HepG2 (cell line): ENCODE results near the gene IFIT1. TPM values are rescaled to one million over a fixed set of nuclear protein-coding genes. Genes with fewer than 3 reads are reported as not detected.
A peak's percentile ranks its signal among the peaks of the same experiment; 100 is the strongest.

Source experiments
- EEA1 ChIP-seq: sonication (generic); formaldehyde crosslinking; IDR thresholded peaks from 2 replicates; pipeline ENCODE4 v1.5.1; 2020; ENCODE audit warnings: mild to moderate bottlenecking, missing genetic modification reagents, borderline replicate concordance
- FOXJ3 ChIP-seq: sonication (generic); formaldehyde crosslinking; IDR thresholded peaks from 2 replicates; pipeline ENCODE4 v1.4.0; 2020; ENCODE audit warnings: missing genetic modification reagents, mild to moderate bottlenecking, borderline replicate concordance
- HNRNPL ChIP-seq: fragments of 200-400 bp; formaldehyde crosslinking; IDR thresholded peaks from 2 replicates; pipeline ENCODE4 v1.6.1; 2017; ENCODE audit warnings: mild to moderate bottlenecking, low read depth, low read length
- KAT2B ChIP-seq: fragments of 150-350 bp; IDR thresholded peaks from 2 replicates; pipeline ENCODE4 v1.6.1; 2014; ENCODE audit warnings: low read depth, low read length, borderline replicate concordance
- MEF2D ChIP-seq: sonication (generic); formaldehyde crosslinking; IDR thresholded peaks from 2 replicates; pipeline ENCODE4 v1.5.1; 2020; ENCODE audit warnings: mild to moderate bottlenecking, missing genetic modification reagents
- NR2F6 ChIP-seq, 2 experiments: IDR thresholded peaks; 2 replicates each; pipeline ENCODE4 v1.6.1; 2016; ENCODE audit warnings: antibody characterized with exemption in 1 of 2, mild to moderate bottlenecking in 1 of 2
- PATZ1 ChIP-seq: sonication (generic); formaldehyde crosslinking; IDR thresholded peaks from 2 replicates; pipeline ENCODE4 v1.4.0; 2020; ENCODE audit warnings: missing genetic modification reagents
- PTBP1 ChIP-seq: fragments of 200-400 bp; formaldehyde crosslinking; IDR thresholded peaks from 2 replicates; pipeline ENCODE4 v1.6.1; 2018; ENCODE audit warnings: low read length, low read depth; ENCODE audit not compliant: poor library complexity, severe bottlenecking
- RBAK ChIP-seq: sonication (generic); formaldehyde crosslinking; IDR thresholded peaks from 2 replicates; pipeline ENCODE4 v1.5.1; 2020; ENCODE audit warnings: mild to moderate bottlenecking, missing genetic modification reagents
- REST ChIP-seq, 2 experiments: IDR thresholded peaks; 2 replicates each; pipeline ENCODE4 v1.6.1; 2011 to 2012; ENCODE audit warnings: low read length in 2 of 2, borderline replicate concordance in 1 of 2, low read depth in 1 of 2, mild to moderate bottlenecking in 1 of 2, moderate library complexity in 1 of 2
- SAP130 ChIP-seq: IDR thresholded peaks from 2 replicates; pipeline ENCODE4 v1.6.1; 2016; ENCODE audit warnings: low read depth
- SOX5 ChIP-seq: IDR thresholded peaks from 2 replicates; pipeline ENCODE4 v1.6.1; 2016; ENCODE audit warnings: borderline replicate concordance
- SP140L ChIP-seq: sonication (generic); formaldehyde crosslinking; IDR thresholded peaks from 2 replicates; pipeline ENCODE4 v1.4.0; 2020; ENCODE audit warnings: missing genetic modification reagents, borderline replicate concordance
- USF2 ChIP-seq, 2 experiments: sonication (generic) in 1 of 2; formaldehyde crosslinking in 1 of 2; IDR thresholded peaks; 2 replicates each; pipeline versions ENCODE4 v1.5.1 to v1.6.1; 2011 to 2020; ENCODE audit warnings: borderline replicate concordance in 1 of 2, low read depth in 1 of 2, low read length in 1 of 2, mild to moderate bottlenecking in 1 of 2, missing genetic modification reagents in 1 of 2, moderate library complexity in 1 of 2
- ZNF160 ChIP-seq: sonication (generic); formaldehyde crosslinking; IDR thresholded peaks from 2 replicates; pipeline ENCODE4 v1.8.0; 2022; ENCODE audit warnings: mild to moderate bottlenecking, inconsistent platforms, missing genetic modification reagents
- ZNF687 ChIP-seq: sonication (generic); formaldehyde crosslinking; IDR thresholded peaks from 2 replicates; pipeline ENCODE4 v1.5.1; 2020; ENCODE audit warnings: mild to moderate bottlenecking, missing genetic modification reagents, moderate library complexity
- polyA plus RNA-seq, 8 experiments: library from polyadenylated mRNA; depleted of rRNA in 3 of 8; stranded (reverse) in 7 of 8; unstranded in 1 of 8; fragments of >200 nt; fragmentation: Illumina TruSeq in 4 of 8; extraction: Trizol in 4 of 8; gene quantifications; 2 replicates each; pipeline versions ENCODE4 v1.2.1 to v1.2.3, GENCODE V29; 2011 to 2016; ENCODE audit warnings: low read depth in 4 of 8, missing spikeins in 1 of 8, mixed read lengths in 1 of 8; ENCODE audit not compliant: insufficient read depth in 1 of 8
- total RNA-seq, 5 experiments: library from RNA; depleted of rRNA; stranded (reverse); fragments of >200 nt; fragmentation: Illumina TruSeq; extraction: Trizol; gene quantifications; 2 replicates each; pipeline ENCODE4 v1.2.3, GENCODE V29; 2016; ENCODE audit warnings: low read depth in 1 of 5

IFIT1 gene
- total and polyA plus RNA-seq, 2 of the 13 experiments (the other 11 are each of a cell fraction or from before 2014, with no cell fraction given), result 1.5 to 5.5 TPM

GRCh38 chr10:89373916-89374711 is 18.3 kb upstream of the IFIT1 start (continued):
- TF ChIP-seq USF2 (IDR thresholded peaks at IDR 0.05; ENCODE audit: low read depth, low read length) (no peak), USF2 (CRISPR knock-in tag; IDR thresholded peaks at IDR 0.05; ENCODE audit: borderline replicate concordance) (no peak), SOX5 (CRISPR knock-in tag) (peak; percentile 100), MEF2D (CRISPR knock-in tag) (no peak), NR2F6 (IDR thresholded peaks at IDR 0.05) (peak; percentile 76), NR2F6 (CRISPR knock-in tag; IDR thresholded peaks at IDR 0.05) (peak; percentile 91), RBAK (no peak), HNRNPL (no peak), ZNF160 (CRISPR knock-in tag) (no peak), KAT2B (no peak), ZNF687 (CRISPR knock-in tag) (no peak), PTBP1 (no peak), FOXJ3 (CRISPR knock-in tag) (peak; percentile 90), PATZ1 (CRISPR knock-in tag) (peak; percentile 53; the same call in 1 of the 2 replicates), REST (IDR thresholded peaks at IDR 0.05; ENCODE audit: borderline replicate concordance in 1 of 2, low read depth in 1 of 2, low read length in 2 of 2) (no peak), EEA1 (CRISPR knock-in tag) (no peak), SAP130 (CRISPR knock-in tag) (peak; percentile 86), SP140L (CRISPR knock-in tag) (no peak; the same call in 1 of the 2 replicates)
